SIG-M5 treated with dmso at 0.1 percent for 504 hours (cell line): Measurements from ENCODE around the gene RGL4.
A peak's percentile ranks its signal among the peaks of the same experiment; 100 is the strongest.

Experiments used
- DNase-seq: peaks from one replicate; lab custom pipeline; 2025; ENCODE audit not compliant: unreplicated experiment; lab: John Stamatoyannopoulos, UW

RGL4 gene

GRCh38 chr22:23678133-23678532, 12.7 kb upstream of the RGL4 start:
- no peak for DNase-seq

GRCh38 chr22:23681026-23681809, 9.6 kb upstream of the RGL4 start:
- DNase-seq: no peak

- no peak for DNase-seq
These were observed 8.7 kb upstream of the RGL4 start for GRCh38 chr22:23682077-23682476.

GRCh38 chr22:23682827-23683355, 7.9 kb upstream of the RGL4 start:
- DNase-seq: no peak

- DNase-seq: no peak
These were observed 7.3 kb upstream of the RGL4 start for GRCh38 chr22:23683545-23683944.

- no peak for DNase-seq
These were observed 6.8 kb upstream of the RGL4 start for GRCh38 chr22:23684026-23684425.

- DNase-seq: no peak
These were observed 6.2 kb upstream of the RGL4 start for GRCh38 chr22:23684561-23685031.

- no peak for DNase-seq
These were observed 5.5 kb upstream of the RGL4 start for GRCh38 chr22:23685205-23685784.

- DNase-seq: no peak
These were observed 4.3 kb upstream of the RGL4 start for GRCh38 chr22:23686416-23687024.

GRCh38 chr22:23688121-23688520, 2.7 kb upstream of the RGL4 start:
- no peak for DNase-seq

- no peak for DNase-seq
These were observed 2.2 kb upstream of the RGL4 start for GRCh38 chr22:23688571-23688970.

- DNase-seq: no peak
These were observed 1.4 kb upstream of the RGL4 start for GRCh38 chr22:23689414-23689813.

GRCh38 chr22:23691748-23692423, 1.1 kb downstream of the RGL4 start:
- no peak for DNase-seq

GRCh38 chr22:23692598-23693291, 1.9 kb downstream of the RGL4 start:
- DNase-seq: no peak

GRCh38 chr22:23693979-23694680, 3.3 kb downstream of the RGL4 start:
- DNase-seq: no peak

- DNase-seq: no peak
These were observed 4.3 kb downstream of the RGL4 start for GRCh38 chr22:23695141-23695540.

GRCh38 chr22:23695571-23696325, 4.9 kb downstream of the RGL4 start:
- no peak for DNase-seq

- peak; percentile 87 for DNase-seq
These were observed 5.6 kb downstream of the RGL4 start for GRCh38 chr22:23696326-23696851.
